Measurements from ENCODE around the gene PPP1R11. TPM values are rescaled to one million over a fixed set of nuclear protein-coding genes. Genes with fewer than 3 reads are reported as not detected.
A peak's percentile ranks its signal among the peaks of the same experiment; 100 is the strongest.

Gene PPP1R11
- total and polyA plus RNA-seq, 9 of the 15 experiments (the other 6 are each of a cell fraction or from before 2014, with no cell fraction given) = 17.8 to 94.8 (median 44.6) TPM

DNA sequence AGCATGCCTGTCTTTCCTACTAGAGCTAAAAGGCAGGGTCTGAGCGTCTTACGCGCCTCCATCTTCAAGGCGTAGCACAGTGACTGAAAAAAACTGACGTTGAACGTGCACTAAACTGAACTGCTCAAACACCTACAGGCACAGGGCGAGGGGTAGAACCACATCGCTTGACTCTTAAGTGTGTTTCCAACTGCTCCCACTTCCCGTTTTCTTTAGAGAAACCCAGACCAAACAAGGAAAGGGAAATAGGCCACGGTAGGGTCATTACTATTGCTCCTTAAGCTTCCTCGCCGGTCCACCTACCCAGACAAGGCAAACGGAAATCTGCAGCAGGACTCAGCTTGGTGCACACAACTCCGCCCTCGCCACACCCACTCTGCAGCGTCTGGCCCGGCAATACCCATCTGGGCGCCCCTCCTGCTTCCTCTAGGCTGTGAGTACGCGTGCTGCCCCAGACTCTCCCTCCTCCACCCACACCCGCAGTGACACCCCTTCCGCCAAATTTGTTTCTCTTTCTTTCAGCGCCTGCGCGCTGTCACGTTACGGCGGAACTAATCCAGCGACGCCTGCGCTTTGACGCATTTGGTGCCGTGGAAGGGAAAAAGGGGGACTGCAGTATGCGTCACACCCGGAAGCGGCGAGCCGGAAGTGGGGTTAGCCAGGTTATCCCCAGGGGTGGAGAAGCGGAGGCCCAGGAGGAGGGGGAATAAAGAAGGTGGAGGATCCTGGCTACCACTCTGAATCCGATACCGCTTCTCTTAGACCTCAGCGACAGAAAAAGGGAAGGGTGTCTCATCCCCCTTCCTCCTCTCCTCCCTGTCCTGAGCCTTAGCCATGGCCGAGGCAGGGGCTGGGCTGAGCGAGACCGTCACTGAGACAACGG, at the start of gene PPP1R11 (continued):
- no peak for TF ChIP-seq CBFA2T2 (conservative IDR thresholded peaks at IDR 0.05)
- no peak for TF ChIP-seq U2AF1 (optimal IDR thresholded peaks at IDR 0.05; ENCODE audit: low read depth, low read length)
- TF ChIP-seq, protein P1, sequence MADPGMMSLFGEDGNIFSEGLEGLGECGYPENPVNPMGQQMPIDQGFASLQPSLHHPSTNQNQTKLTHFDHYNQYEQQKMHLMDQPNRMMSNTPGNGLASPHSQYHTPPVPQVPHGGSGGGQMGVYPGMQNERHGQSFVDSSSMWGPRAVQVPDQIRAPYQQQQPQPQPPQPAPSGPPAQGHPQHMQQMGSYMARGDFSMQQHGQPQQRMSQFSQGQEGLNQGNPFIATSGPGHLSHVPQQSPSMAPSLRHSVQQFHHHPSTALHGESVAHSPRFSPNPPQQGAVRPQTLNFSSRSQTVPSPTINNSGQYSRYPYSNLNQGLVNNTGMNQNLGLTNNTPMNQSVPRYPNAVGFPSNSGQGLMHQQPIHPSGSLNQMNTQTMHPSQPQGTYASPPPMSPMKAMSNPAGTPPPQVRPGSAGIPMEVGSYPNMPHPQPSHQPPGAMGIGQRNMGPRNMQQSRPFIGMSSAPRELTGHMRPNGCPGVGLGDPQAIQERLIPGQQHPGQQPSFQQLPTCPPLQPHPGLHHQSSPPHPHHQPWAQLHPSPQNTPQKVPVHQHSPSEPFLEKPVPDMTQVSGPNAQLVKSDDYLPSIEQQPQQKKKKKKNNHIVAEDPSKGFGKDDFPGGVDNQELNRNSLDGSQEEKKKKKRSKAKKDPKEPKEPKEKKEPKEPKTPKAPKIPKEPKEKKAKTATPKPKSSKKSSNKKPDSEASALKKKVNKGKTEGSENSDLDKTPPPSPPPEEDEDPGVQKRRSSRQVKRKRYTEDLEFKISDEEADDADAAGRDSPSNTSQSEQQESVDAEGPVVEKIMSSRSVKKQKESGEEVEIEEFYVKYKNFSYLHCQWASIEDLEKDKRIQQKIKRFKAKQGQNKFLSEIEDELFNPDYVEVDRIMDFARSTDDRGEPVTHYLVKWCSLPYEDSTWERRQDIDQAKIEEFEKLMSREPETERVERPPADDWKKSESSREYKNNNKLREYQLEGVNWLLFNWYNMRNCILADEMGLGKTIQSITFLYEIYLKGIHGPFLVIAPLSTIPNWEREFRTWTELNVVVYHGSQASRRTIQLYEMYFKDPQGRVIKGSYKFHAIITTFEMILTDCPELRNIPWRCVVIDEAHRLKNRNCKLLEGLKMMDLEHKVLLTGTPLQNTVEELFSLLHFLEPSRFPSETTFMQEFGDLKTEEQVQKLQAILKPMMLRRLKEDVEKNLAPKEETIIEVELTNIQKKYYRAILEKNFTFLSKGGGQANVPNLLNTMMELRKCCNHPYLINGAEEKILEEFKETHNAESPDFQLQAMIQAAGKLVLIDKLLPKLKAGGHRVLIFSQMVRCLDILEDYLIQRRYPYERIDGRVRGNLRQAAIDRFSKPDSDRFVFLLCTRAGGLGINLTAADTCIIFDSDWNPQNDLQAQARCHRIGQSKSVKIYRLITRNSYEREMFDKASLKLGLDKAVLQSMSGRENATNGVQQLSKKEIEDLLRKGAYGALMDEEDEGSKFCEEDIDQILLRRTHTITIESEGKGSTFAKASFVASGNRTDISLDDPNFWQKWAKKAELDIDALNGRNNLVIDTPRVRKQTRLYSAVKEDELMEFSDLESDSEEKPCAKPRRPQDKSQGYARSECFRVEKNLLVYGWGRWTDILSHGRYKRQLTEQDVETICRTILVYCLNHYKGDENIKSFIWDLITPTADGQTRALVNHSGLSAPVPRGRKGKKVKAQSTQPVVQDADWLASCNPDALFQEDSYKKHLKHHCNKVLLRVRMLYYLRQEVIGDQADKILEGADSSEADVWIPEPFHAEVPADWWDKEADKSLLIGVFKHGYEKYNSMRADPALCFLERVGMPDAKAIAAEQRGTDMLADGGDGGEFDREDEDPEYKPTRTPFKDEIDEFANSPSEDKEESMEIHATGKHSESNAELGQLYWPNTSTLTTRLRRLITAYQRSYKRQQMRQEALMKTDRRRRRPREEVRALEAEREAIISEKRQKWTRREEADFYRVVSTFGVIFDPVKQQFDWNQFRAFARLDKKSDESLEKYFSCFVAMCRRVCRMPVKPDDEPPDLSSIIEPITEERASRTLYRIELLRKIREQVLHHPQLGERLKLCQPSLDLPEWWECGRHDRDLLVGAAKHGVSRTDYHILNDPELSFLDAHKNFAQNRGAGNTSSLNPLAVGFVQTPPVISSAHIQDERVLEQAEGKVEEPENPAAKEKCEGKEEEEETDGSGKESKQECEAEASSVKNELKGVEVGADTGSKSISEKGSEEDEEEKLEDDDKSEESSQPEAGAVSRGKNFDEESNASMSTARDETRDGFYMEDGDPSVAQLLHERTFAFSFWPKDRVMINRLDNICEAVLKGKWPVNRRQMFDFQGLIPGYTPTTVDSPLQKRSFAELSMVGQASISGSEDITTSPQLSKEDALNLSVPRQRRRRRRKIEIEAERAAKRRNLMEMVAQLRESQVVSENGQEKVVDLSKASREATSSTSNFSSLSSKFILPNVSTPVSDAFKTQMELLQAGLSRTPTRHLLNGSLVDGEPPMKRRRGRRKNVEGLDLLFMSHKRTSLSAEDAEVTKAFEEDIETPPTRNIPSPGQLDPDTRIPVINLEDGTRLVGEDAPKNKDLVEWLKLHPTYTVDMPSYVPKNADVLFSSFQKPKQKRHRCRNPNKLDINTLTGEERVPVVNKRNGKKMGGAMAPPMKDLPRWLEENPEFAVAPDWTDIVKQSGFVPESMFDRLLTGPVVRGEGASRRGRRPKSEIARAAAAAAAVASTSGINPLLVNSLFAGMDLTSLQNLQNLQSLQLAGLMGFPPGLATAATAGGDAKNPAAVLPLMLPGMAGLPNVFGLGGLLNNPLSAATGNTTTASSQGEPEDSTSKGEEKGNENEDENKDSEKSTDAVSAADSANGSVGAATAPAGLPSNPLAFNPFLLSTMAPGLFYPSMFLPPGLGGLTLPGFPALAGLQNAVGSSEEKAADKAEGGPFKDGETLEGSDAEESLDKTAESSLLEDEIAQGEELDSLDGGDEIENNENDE (IDR thresholded peaks at IDR 0.05; ENCODE audit: low read depth, low read length) = no peak
- TF ChIP-seq LARP7 (IDR thresholded peaks at IDR 0.05) = no peak
- TF ChIP-seq COPS2 (conservative IDR thresholded peaks at IDR 0.05) = no peak
- no peak for TF ChIP-seq SAFB (IDR thresholded peaks at IDR 0.05; ENCODE audit: borderline replicate concordance, low read depth, low read length)
- TF ChIP-seq HDGF (IDR thresholded peaks at IDR 0.05) = no peak
- TF ChIP-seq ZC3H4 (CRISPR knock-in tag; IDR thresholded peaks at IDR 0.05; ENCODE audit: borderline replicate concordance) = no peak
- TF ChIP-seq, protein P2, sequence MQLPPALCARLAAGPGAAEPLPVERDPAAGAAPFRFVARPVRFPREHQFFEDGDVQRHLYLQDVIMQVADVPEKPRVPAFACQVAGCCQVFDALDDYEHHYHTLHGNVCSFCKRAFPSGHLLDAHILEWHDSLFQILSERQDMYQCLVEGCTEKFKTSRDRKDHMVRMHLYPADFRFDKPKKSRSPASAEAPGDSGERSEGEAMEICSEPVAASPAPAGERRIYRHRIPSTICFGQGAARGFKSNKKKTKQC (CRISPR knock-in tag; IDR thresholded peaks at IDR 0.05) = peak; percentile 55
- TF ChIP-seq TEAD4 (IDR thresholded peaks at IDR 0.05; ENCODE audit: low read length) = peak; percentile 44
- TF ChIP-seq TEAD4 (CRISPR knock-in tag; IDR thresholded peaks at IDR 0.05; ENCODE audit: borderline replicate concordance) = peak; percentile 62; the same call in 1 of the 2 replicates
- TF ChIP-seq RBM15 (IDR thresholded peaks at IDR 0.05; ENCODE audit: insufficient read depth, low read length) = no peak
- no peak for TF ChIP-seq SREBF2 (CRISPR knock-in tag; IDR thresholded peaks at IDR 0.05)
- TF ChIP-seq ZNF583 (CRISPR knock-in tag; IDR thresholded peaks at IDR 0.05) = 0 out of 2 replicates have a peak, but pooled peaks have one; percentile 29
- no peak for TF ChIP-seq ZNF12 (CRISPR knock-in tag; IDR thresholded peaks at IDR 0.05)
- TF ChIP-seq CBFB (CRISPR knock-in tag; IDR thresholded peaks at IDR 0.05) = no peak
- peak; percentile 88 for TF ChIP-seq CTBP1 (IDR thresholded peaks at IDR 0.05; ENCODE audit: borderline replicate concordance)
- TF ChIP-seq TGIF2 (CRISPR knock-in tag; IDR thresholded peaks at IDR 0.05) = no peak
